HUES48 (cell line): Measurements from ENCODE around the gene SLC30A7.
"Not testable (repeated sequence)": the region's sequence is repeated elsewhere in the genome, so short reads cannot be mapped to it uniquely, and the experiment has no call there.

Source experiments
- H3K27ac ChIP-seq: one replicate; pipeline ENCODE4 v1.7.0; 2013; ENCODE audit warnings: low read depth, low read length, inconsistent platforms
- H3K27me3 ChIP-seq: 2 replicates; pipeline ENCODE4 v1.6.1; 2013; ENCODE audit warnings: mild to moderate bottlenecking, low read length; ENCODE audit not compliant: control insufficient read depth, insufficient read depth
- H3K36me3 ChIP-seq: 2 replicates; pipeline ENCODE4 v1.6.1; 2013; ENCODE audit warnings: low read length; ENCODE audit not compliant: control insufficient read depth, insufficient read depth
- H3K4me1 ChIP-seq: 2 replicates; pipeline ENCODE4 v1.6.1; 2013; ENCODE audit warnings: mild to moderate bottlenecking, low read length; ENCODE audit not compliant: control insufficient read depth, insufficient read depth
- H3K4me3 ChIP-seq: 2 replicates; pipeline ENCODE4 v1.5.1; 2013; ENCODE audit warnings: mild to moderate bottlenecking, low read depth, low read length
- H3K9ac ChIP-seq: 2 replicates; pipeline ENCODE4 v1.6.1; 2013; ENCODE audit warnings: mild to moderate bottlenecking, low read depth, low read length, moderate library complexity
- H3K9me3 ChIP-seq: 2 replicates; pipeline ENCODE4 v1.6.1; 2013; ENCODE audit warnings: low read length; ENCODE audit not compliant: control insufficient read depth, insufficient read depth

The SLC30A7 gene

GRCh38 chr1:100941098-100941527 lies 45.2 kb downstream of the SLC30A7 start:
- Histone ChIP-seq H3K4me3 (no peak overlapping the region), H3K9ac (no peak overlapping the region), H3K36me3 (peaks cover 25% of the 10 kb centered on the region), H3K27ac (no peak overlapping the region), H3K27me3 (no peaks in the 10 kb centered on the region), H3K4me1 (no peaks in the 10 kb centered on the region), H3K9me3 (no peaks in the 10 kb centered on the region)

- H3K27ac ChIP-seq = no peak overlapping the region
- H3K4me1 ChIP-seq = no peaks in the 10 kb centered on the region
- no peaks in the 10 kb centered on the region for H3K27me3 ChIP-seq
- no peak overlapping the region for H3K9ac ChIP-seq
- peaks cover 20% of the 10 kb centered on the region for H3K36me3 ChIP-seq
- H3K9me3 ChIP-seq = no peaks in the 10 kb centered on the region
- no peak overlapping the region for H3K4me3 ChIP-seq
Measured at GRCh38 chr1:100941580-100942216, 45.8 kb downstream of the SLC30A7 start.

- peaks cover 12% of the 10 kb centered on the region for H3K36me3 ChIP-seq
- no peaks in the 10 kb centered on the region for H3K9me3 ChIP-seq
- H3K9ac ChIP-seq = no peak overlapping the region
- H3K27ac ChIP-seq = no peak overlapping the region
- H3K4me3 ChIP-seq = no peak overlapping the region
- H3K4me1 ChIP-seq = no peaks in the 10 kb centered on the region
- H3K27me3 ChIP-seq = no peaks in the 10 kb centered on the region
Measured at GRCh38 chr1:100942304-100943046, 46.6 kb downstream of the SLC30A7 start.

GRCh38 chr1:100943533-100943932 lies 47.6 kb downstream of the SLC30A7 start:
- Histone ChIP-seq H3K4me1 (no peaks in the 10 kb centered on the region), H3K4me3 (no peak overlapping the region), H3K27me3 (no peaks in the 10 kb centered on the region), H3K27ac (no peak overlapping the region), H3K9me3 (no peaks in the 10 kb centered on the region; the same call in 1 of the 2 replicates), H3K9ac (no peak overlapping the region), H3K36me3 (peaks cover 4% of the 10 kb centered on the region; the same call in 1 of the 2 replicates)

GRCh38 chr1:100946064-100946463 lies 50.2 kb downstream of the SLC30A7 start:
- H3K4me1 ChIP-seq = peaks cover 24% of the 10 kb centered on the region
- not testable (repeated sequence) for H3K36me3 ChIP-seq

GRCh38 chr1:100947816-100948215 lies 51.9 kb downstream of the SLC30A7 start:
- H3K9ac ChIP-seq, H3K4me3 ChIP-seq, H3K9me3 ChIP-seq, H3K27me3 ChIP-seq, H3K36me3 ChIP-seq, H3K27ac ChIP-seq: not testable (repeated sequence)
- H3K4me1 ChIP-seq = peaks cover 32% of the 10 kb centered on the region

More at GRCh38 chr1:100946064-100946463, 50.2 kb downstream of the SLC30A7 start:
- H3K4me3 ChIP-seq, H3K9me3 ChIP-seq, H3K9ac ChIP-seq, H3K27me3 ChIP-seq, H3K27ac ChIP-seq: not testable (repeated sequence)

- H3K9me3 ChIP-seq, H3K27me3 ChIP-seq, H3K9ac ChIP-seq, H3K36me3 ChIP-seq: not testable (repeated sequence)
- Histone ChIP-seq H3K27ac (peak overlapping the region; percentile 73), H3K4me3 (0 out of 2 replicates have a peak overlapping the region, but pooled peaks have one; percentile 47), H3K4me1 (peaks cover 43% of the 10 kb centered on the region)
Measured at GRCh38 chr1:100948721-100949405, 53.0 kb downstream of the SLC30A7 start.

- peak overlapping the region; percentile 47 for H3K4me3 ChIP-seq
- not testable (repeated sequence) for H3K27me3 ChIP-seq, H3K36me3 ChIP-seq, H3K9me3 ChIP-seq
- H3K27ac ChIP-seq = peak overlapping the region; percentile 73
- peaks cover 50% of the 10 kb centered on the region for H3K4me1 ChIP-seq
- H3K9ac ChIP-seq = peak overlapping the region; percentile 18; the same call in 1 of the 2 replicates
Measured at GRCh38 chr1:100949515-100950158, 53.7 kb downstream of the SLC30A7 start.

- Histone ChIP-seq H3K9me3 (no peaks in the 10 kb centered on the region; the same call in 1 of the 2 replicates), H3K27me3 (no peaks in the 10 kb centered on the region), H3K36me3 (peaks cover 7% of the 10 kb centered on the region; the same call in 1 of the 2 replicates), H3K27ac (peak overlapping the region; percentile 53), H3K9ac (no peak overlapping the region), H3K4me1 (peaks cover 52% of the 10 kb centered on the region), H3K4me3 (no peak overlapping the region; the same call in 1 of the 2 replicates)
Measured at GRCh38 chr1:100950337-100950736, 54.4 kb downstream of the SLC30A7 start.

GRCh38 chr1:100950781-100951180 lies 54.9 kb downstream of the SLC30A7 start:
- Histone ChIP-seq H3K4me3 (no peak overlapping the region; the same call in 1 of the 2 replicates), H3K9me3 (no peaks in the 10 kb centered on the region; the same call in 1 of the 2 replicates), H3K4me1 (peaks cover 56% of the 10 kb centered on the region), H3K36me3 (peaks cover 7% of the 10 kb centered on the region; the same call in 1 of the 2 replicates), H3K27me3 (no peaks in the 10 kb centered on the region), H3K27ac (peak overlapping the region; percentile 53), H3K9ac (no peak overlapping the region)
